H9 (cell line): ENCODE measurements around the gene IQCE. TPM values are rescaled to one million over a fixed set of nuclear protein-coding genes. Genes with fewer than 3 reads are reported as not detected.

Experiments used
- DNase-seq: peaks from one replicate; pipeline ENCODE4 v3.0.0-alpha.2; 2017
- H2AFZ ChIP-seq: one replicate; pipeline ENCODE4 v1.6.1; 2013; ENCODE audit warnings: mild to moderate bottlenecking, low read length, control low read depth, moderate library complexity
- H2AK5ac ChIP-seq: 2 replicates; pipeline ENCODE4 v1.6.1; 2013; ENCODE audit warnings: low read length, control low read depth, mixed read lengths; ENCODE audit not compliant: insufficient read length
- H2BK120ac ChIP-seq: one replicate; pipeline ENCODE4 v1.6.1; 2013; ENCODE audit warnings: low read depth, mild to moderate bottlenecking, low read length, control low read depth, inconsistent platforms; ENCODE audit not compliant: poor library complexity, severe bottlenecking
- H2BK12ac ChIP-seq: 2 replicates; pipeline ENCODE4 v1.6.1; 2013; ENCODE audit warnings: low read length, control low read depth, mixed read lengths, low read depth; ENCODE audit not compliant: insufficient read length
- H2BK15ac ChIP-seq: 2 replicates; pipeline ENCODE4 v1.6.1; 2013; ENCODE audit warnings: low read depth, low read length, control low read depth
- H2BK20ac ChIP-seq: one replicate; pipeline ENCODE4 v1.6.1; 2013; ENCODE audit warnings: low read depth, mild to moderate bottlenecking, low read length, control low read depth, inconsistent platforms; ENCODE audit not compliant: poor library complexity, severe bottlenecking
- H2BK5ac ChIP-seq: 2 replicates; pipeline ENCODE4 v1.6.1; 2013; ENCODE audit warnings: low read length, control low read depth, mixed read lengths; ENCODE audit not compliant: insufficient read length
- H3K14ac ChIP-seq: 2 replicates; pipeline ENCODE4 v1.6.1; 2013; ENCODE audit warnings: low read length, control low read depth; ENCODE audit not compliant: insufficient read depth
- H3K18ac ChIP-seq: 2 replicates; pipeline ENCODE4 v1.6.1; 2013; ENCODE audit warnings: low read depth, mild to moderate bottlenecking, mixed read lengths, low read length, control low read depth; ENCODE audit not compliant: insufficient read length
- H3K23ac ChIP-seq: 2 replicates; pipeline ENCODE4 v1.6.1; 2013; ENCODE audit warnings: low read length, control low read depth, mixed read lengths, low read depth; ENCODE audit not compliant: insufficient read length
- H3K23me2 ChIP-seq: 2 replicates; pipeline ENCODE4 v1.6.1; 2013; ENCODE audit warnings: low read depth, mild to moderate bottlenecking, mixed read lengths, low read length, control low read depth; ENCODE audit not compliant: insufficient read length, poor library complexity, severe bottlenecking
- H3K27ac ChIP-seq: 2 replicates; pipeline ENCODE4 v1.5.1; 2013; ENCODE audit warnings: low read length, control low read depth, mixed read lengths, low read depth; ENCODE audit not compliant: insufficient read length
- H3K27me3 ChIP-seq: 2 replicates; pipeline ENCODE4 v1.6.1; 2013; ENCODE audit warnings: low read length, control low read depth, inconsistent platforms; ENCODE audit not compliant: insufficient read depth
- H3K4ac ChIP-seq: 2 replicates; pipeline ENCODE4 v1.6.1; 2013; ENCODE audit warnings: low read depth, mild to moderate bottlenecking, control low read depth, inconsistent platforms, low read length, moderate library complexity
- H3K4me1 ChIP-seq: 2 replicates; pipeline ENCODE4 v1.6.1; 2013; ENCODE audit warnings: low read length, control low read depth, inconsistent platforms; ENCODE audit not compliant: insufficient read depth
- H3K4me2 ChIP-seq: 2 replicates; pipeline ENCODE4 v1.6.1; 2013; ENCODE audit warnings: low read length, control low read depth, mixed read lengths; ENCODE audit not compliant: insufficient read length, insufficient read depth
- H3K56ac ChIP-seq: 2 replicates; pipeline ENCODE4 v1.6.1; 2013; ENCODE audit warnings: low read depth, mild to moderate bottlenecking, mixed read lengths, low read length, control low read depth; ENCODE audit not compliant: insufficient read length
- H3K79me1 ChIP-seq: 2 replicates; pipeline ENCODE4 v1.6.1; 2013; ENCODE audit warnings: low read depth, mild to moderate bottlenecking, moderate library complexity, low read length, control low read depth, inconsistent platforms; ENCODE audit not compliant: insufficient read depth, poor library complexity, severe bottlenecking
- H3K79me2 ChIP-seq: 2 replicates; pipeline ENCODE4 v1.6.1; 2013; ENCODE audit warnings: low read length, control low read depth, inconsistent platforms; ENCODE audit not compliant: insufficient read depth
- H3K9ac ChIP-seq: 2 replicates; pipeline ENCODE4 v1.6.1; 2013; ENCODE audit warnings: low read length, control low read depth, mixed read lengths; ENCODE audit not compliant: insufficient read length; ENCODE audit errors: extremely low read depth
- H3K9me3 ChIP-seq: one replicate; pipeline ENCODE4 v1.6.1; 2013; ENCODE audit warnings: low read depth, low read length, inconsistent platforms; ENCODE audit not compliant: control insufficient read depth
- H3T11ph ChIP-seq: one replicate; pipeline ENCODE4 v1.6.1; 2013; ENCODE audit warnings: mild to moderate bottlenecking, low read length, control low read depth, inconsistent platforms
- H4K20me1 ChIP-seq: one replicate; pipeline ENCODE4 v1.6.1; 2013; ENCODE audit not compliant: control insufficient read depth, insufficient read length, insufficient read depth
- H4K5ac ChIP-seq: 2 replicates; pipeline ENCODE4 v1.6.1; 2013; ENCODE audit warnings: low read depth, mild to moderate bottlenecking, mixed read lengths, low read length, control low read depth; ENCODE audit not compliant: insufficient read length
- H4K8ac ChIP-seq: replicated peaks from 2 replicates; pipeline ENCODE4 v1.6.1; 2013; ENCODE audit warnings: low read length, control low read depth, mixed read lengths, low read depth; ENCODE audit not compliant: insufficient read length
- H4K91ac ChIP-seq: 2 replicates; pipeline ENCODE4 v1.6.1; 2013; ENCODE audit warnings: low read depth, mild to moderate bottlenecking, moderate library complexity, mixed read lengths, low read length, control low read depth; ENCODE audit not compliant: insufficient read length
- H3K27ac Mint-ChIP-seq, 3 experiments: 2 replicates in 2 of 3; 3 replicates in 1 of 3; pipeline ENCODE4 v1.8.0; 2020 to 2021; ENCODE audit warnings: mixed read lengths in 3 of 3, mild to moderate bottlenecking in 1 of 3, moderate library complexity in 1 of 3
- H3K27me3 Mint-ChIP-seq: 2 replicates; pipeline ENCODE4 v1.8.0; 2021; ENCODE audit warnings: low read depth, mild to moderate bottlenecking, moderate library complexity, mixed read lengths
- H3K36me3 Mint-ChIP-seq, 3 experiments: 2 replicates in 2 of 3; 3 replicates in 1 of 3; pipeline ENCODE4 v1.8.0; 2020 to 2021; ENCODE audit warnings: low read depth in 3 of 3, mixed read lengths in 3 of 3; ENCODE audit not compliant: insufficient read depth in 1 of 3
- H3K4me1 Mint-ChIP-seq, 2 experiments: 2 replicates each; pipeline ENCODE4 v1.8.0; 2020; ENCODE audit warnings: mixed read lengths in 2 of 2
- H3K4me3 Mint-ChIP-seq, 2 experiments: 2 replicates in 1 of 2; 3 replicates in 1 of 2; pipeline ENCODE4 v1.8.0; 2020 to 2021; ENCODE audit warnings: mild to moderate bottlenecking in 2 of 2, mixed read lengths in 2 of 2, moderate library complexity in 1 of 2
- H3K9me3 Mint-ChIP-seq, 2 experiments: 2 replicates in 1 of 2; 3 replicates in 1 of 2; pipeline ENCODE4 v1.8.0; 2020; ENCODE audit warnings: mild to moderate bottlenecking in 2 of 2, mixed read lengths in 2 of 2, moderate library complexity in 1 of 2
- WGBS: extraction: QIAGEN DNeasy Blood & Tissue Kit; methylation state at CpG from one replicate; pipeline ENCODE4 v1.1.7; 2013; ENCODE audit warnings: missing lambda C conversion rate, low lambda C conversion rate, mixed read lengths; ENCODE audit not compliant: insufficient read length; ENCODE audit errors: extremely low coverage; 5-methylcytosine and 5-hydroxymethylcytosine counted together
- total RNA-seq: library from RNA; stranded (reverse); gene quantifications from 2 replicates; pipeline ENCODE4 v1.2.1, GENCODE V29; 2021
- TF ChIP-seq, protein P1 (sequence below): fragments of 200-600 bp; sonication (generic); conservative IDR thresholded peaks from 3 replicates; pipeline ENCODE4 v1.8.0; 2021; ENCODE audit warnings: antibody characterized with exemption, mild to moderate bottlenecking

The IQCE gene
- total RNA-seq, 1 experiment from 2014 or later, result 7.0 TPM

DNA sequence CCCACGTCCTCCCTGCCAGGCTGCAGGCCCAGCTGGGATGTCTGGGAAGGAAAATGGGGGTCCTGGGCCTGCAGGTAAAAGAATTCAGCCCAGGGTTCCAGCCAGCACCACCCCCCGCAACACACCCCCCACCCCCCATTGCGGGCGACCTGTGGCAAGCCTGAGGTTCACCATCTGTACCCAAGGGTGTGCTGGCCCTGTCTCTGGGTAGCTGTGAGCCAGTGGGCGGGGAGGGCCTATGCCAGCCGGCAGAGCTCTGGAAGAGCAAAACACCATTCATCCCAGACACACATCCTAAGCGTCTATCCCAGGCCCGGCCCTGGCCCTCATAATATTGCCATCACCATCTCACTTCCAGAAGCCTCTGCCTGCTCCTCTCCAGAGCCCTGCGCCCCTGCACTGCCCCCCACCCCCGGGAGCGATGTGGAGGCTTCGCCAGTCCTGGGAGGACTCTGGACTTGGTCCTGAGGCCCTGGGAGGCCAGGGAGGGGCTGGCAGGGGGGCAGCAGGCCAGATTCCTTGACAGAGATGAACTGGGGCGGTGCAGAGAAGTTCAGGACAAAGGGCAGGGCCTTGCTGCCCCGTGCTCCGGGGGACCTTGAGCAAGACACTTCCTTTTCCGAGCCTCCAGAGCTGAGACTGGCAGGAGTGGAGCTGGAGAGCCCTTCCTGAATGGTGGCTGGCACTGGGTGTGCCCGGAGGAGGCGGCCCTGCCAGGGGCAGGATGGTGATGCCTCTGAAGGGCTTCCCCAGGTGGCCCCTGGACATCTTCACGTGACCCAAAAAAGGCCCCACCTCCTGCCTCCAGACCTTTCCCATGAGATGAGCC is 64.3 kb downstream of the IQCE start:
- TF ChIP-seq, protein P1, sequence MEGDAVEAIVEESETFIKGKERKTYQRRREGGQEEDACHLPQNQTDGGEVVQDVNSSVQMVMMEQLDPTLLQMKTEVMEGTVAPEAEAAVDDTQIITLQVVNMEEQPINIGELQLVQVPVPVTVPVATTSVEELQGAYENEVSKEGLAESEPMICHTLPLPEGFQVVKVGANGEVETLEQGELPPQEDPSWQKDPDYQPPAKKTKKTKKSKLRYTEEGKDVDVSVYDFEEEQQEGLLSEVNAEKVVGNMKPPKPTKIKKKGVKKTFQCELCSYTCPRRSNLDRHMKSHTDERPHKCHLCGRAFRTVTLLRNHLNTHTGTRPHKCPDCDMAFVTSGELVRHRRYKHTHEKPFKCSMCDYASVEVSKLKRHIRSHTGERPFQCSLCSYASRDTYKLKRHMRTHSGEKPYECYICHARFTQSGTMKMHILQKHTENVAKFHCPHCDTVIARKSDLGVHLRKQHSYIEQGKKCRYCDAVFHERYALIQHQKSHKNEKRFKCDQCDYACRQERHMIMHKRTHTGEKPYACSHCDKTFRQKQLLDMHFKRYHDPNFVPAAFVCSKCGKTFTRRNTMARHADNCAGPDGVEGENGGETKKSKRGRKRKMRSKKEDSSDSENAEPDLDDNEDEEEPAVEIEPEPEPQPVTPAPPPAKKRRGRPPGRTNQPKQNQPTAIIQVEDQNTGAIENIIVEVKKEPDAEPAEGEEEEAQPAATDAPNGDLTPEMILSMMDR, result no peak
- H3K4me1 ChIP-seq, result peaks cover 3% of the 10 kb centered on the region; the same call in 1 of the 2 replicates
- H2BK15ac ChIP-seq, result no peak overlapping the region
- Mint-ChIP-seq H3K4me3 (no peak overlapping the region), H3K36me3 (no peaks in the 10 kb centered on the region; a peak in 1 of 7 replicates), H3K27me3 (peaks cover 2% of the 10 kb centered on the region), H3K27ac (no peak overlapping the region; a peak in 1 of 7 replicates), H3K4me1 (peaks cover 11 to 28% of the 10 kb centered on the region in 2 experiments), H3K9me3 (no peaks in the 10 kb centered on the region; a peak in 2 of 5 replicates)
- H3K4me2 ChIP-seq, result no peak overlapping the region
- H4K91ac ChIP-seq, result no peak overlapping the region
- no peaks in the 10 kb centered on the region for H3K23me2 ChIP-seq
- no peak overlapping the region for H3K9ac ChIP-seq
- no peak overlapping the region for H2BK120ac ChIP-seq
- no peak overlapping the region for H3T11ph ChIP-seq
- H2AK5ac ChIP-seq, result no peak overlapping the region
- no peak overlapping the region for H3K4ac ChIP-seq
- no peak overlapping the region; the same call in 1 of the 2 replicates for H3K14ac ChIP-seq
- H2AFZ ChIP-seq, result no peak overlapping the region
- no peak overlapping the region for H4K5ac ChIP-seq
- H3K18ac ChIP-seq, result no peak overlapping the region
- H3K27me3 ChIP-seq, result no peaks in the 10 kb centered on the region
- H4K8ac ChIP-seq, result no peak overlapping the region
- DNase-seq, result no peak
- no peaks in the 10 kb centered on the region for H4K20me1 ChIP-seq
- no peaks in the 10 kb centered on the region for H3K9me3 ChIP-seq
- H2BK20ac ChIP-seq, result no peak overlapping the region
- no peak overlapping the region for H3K56ac ChIP-seq
- no peak overlapping the region for H3K23ac ChIP-seq
- no peak overlapping the region for H3K27ac ChIP-seq
- H3K79me1 ChIP-seq, result no peaks in the 10 kb centered on the region
- WGBS, result no CpG with 5 or more reads among the region's 19 CpGs
- no peak overlapping the region for H2BK12ac ChIP-seq
- H3K79me2 ChIP-seq, result no peaks in the 10 kb centered on the region
- no peak overlapping the region for H2BK5ac ChIP-seq
